Panc1 (cell line): ENCODE data around the gene SPPL2C. TPM values are rescaled to one million over a fixed set of nuclear protein-coding genes. Genes with fewer than 3 reads are reported as not detected.

Experiments used
- ATAC-seq: fragments of 200-7000 bp; cut with Tn5 transposase; 2 replicates; pipeline ENCODE4 v1.9.1; 2020; ENCODE audit warnings: mild to moderate bottlenecking, moderate library complexity
- BruUV-seq: library from RNA; stranded (reverse); fragments of 400-500 nt; replicated peaks from 2 replicates; lab custom pipeline; 2021; lab: Mats Ljungman, UMichigan
- CTCF ChIA-PET: fragments of 300-600 bp; sonication (Branson Sonifier 250); formaldehyde crosslinking; loops from one replicate; lab custom pipeline; 2022; ENCODE audit warnings: antibody characterized with exemption; lab: Charles Lee
- POLR2A ChIA-PET: fragments of 300-600 bp; sonication (Branson Sonifier 250); formaldehyde crosslinking; loops from one replicate; lab custom pipeline; 2022; ENCODE audit warnings: antibody characterized with exemption; lab: Charles Lee
- DNase-seq: peaks from one replicate; pipeline ENCODE4 v3.0.0-alpha.2; 2010; ENCODE audit warnings: low read depth, low spot score
- H3K27ac ChIP-seq: 2 replicates; pipeline ENCODE4 v1.5.1; 2011; ENCODE audit warnings: mild to moderate bottlenecking, low read length, inconsistent platforms
- H3K27me3 ChIP-seq: fragments of 200-500 bp; sonication (Bioruptor generic); 2 replicates; pipeline ENCODE4 v1.6.0; 2014; ENCODE audit warnings: low read length, inconsistent platforms; ENCODE audit not compliant: control insufficient read depth, insufficient read depth
- H3K36me3 ChIP-seq: fragments of 200-500 bp; sonication (Bioruptor generic); 2 replicates; pipeline ENCODE4 v1.5.1; 2014; ENCODE audit warnings: inconsistent platforms, mild to moderate bottlenecking, low read length, moderate library complexity; ENCODE audit not compliant: control insufficient read depth, insufficient read depth
- H3K4me1 ChIP-seq: 2 replicates; pipeline ENCODE4 v1.5.1; 2011; ENCODE audit warnings: inconsistent platforms, mild to moderate bottlenecking, low read length, moderate library complexity; ENCODE audit not compliant: control insufficient read depth, insufficient read depth
- H3K4me3 ChIP-seq, 2 experiments: 2 replicates each; pipeline ENCODE4 v1.5.1; 2011 to 2012; ENCODE audit warnings: low read depth in 2 of 2, low read length in 2 of 2, mild to moderate bottlenecking in 2 of 2, inconsistent platforms in 1 of 2, moderate library complexity in 1 of 2
- H3K9me3 ChIP-seq: fragments of 200-500 bp; sonication (Bioruptor generic); 2 replicates; pipeline ENCODE4 v1.5.1; 2014; ENCODE audit warnings: low read depth, mild to moderate bottlenecking, inconsistent platforms, low read length, moderate library complexity; ENCODE audit not compliant: control insufficient read depth, insufficient read depth
- POLR2AphosphoS5 ChIP-seq: IDR thresholded peaks from 2 replicates; pipeline ENCODE4 v1.6.1; 2012; ENCODE audit warnings: mild to moderate bottlenecking, low read depth, low read length, moderate library complexity
- SIN3A ChIP-seq: IDR thresholded peaks from 2 replicates; pipeline ENCODE4 v1.6.1; 2012; ENCODE audit warnings: low read depth, mild to moderate bottlenecking, low read length, moderate library complexity, borderline replicate concordance; ENCODE audit not compliant: insufficient read depth
- TCF7L2 ChIP-seq: IDR thresholded peaks from 2 replicates; pipeline ENCODE4 v1.6.1; 2011; ENCODE audit warnings: mild to moderate bottlenecking, low read depth, low read length, inconsistent platforms
- in situ Hi-C: cut with HindIII; loops from 2 replicates; pipeline ENCODE4 v1.10.0; 2016; ENCODE audit warnings: low sequenced_read_pairs, low pct_unique_long_range_greater_than_20kb
- intact Hi-C: fragments of 100-400 bp; cut with micrococcal nuclease; formaldehyde crosslinking; loops from one replicate; pipeline ENCODE4 v1.10.0; 2022; ENCODE audit not compliant: unreplicated experiment
- total RNA-seq: library from RNA; stranded (reverse); gene quantifications from one replicate; pipeline ENCODE4 v1.2.1, GENCODE V29; 2021; ENCODE audit not compliant: unreplicated experiment
- TF ChIP-seq, protein P1 (sequence below): fragments of 450-650 bp; IDR thresholded peaks from 2 replicates; pipeline ENCODE4 v1.5.1; 2017; ENCODE audit warnings: mild to moderate bottlenecking
- TF ChIP-seq, protein P2 (sequence below), 2 experiments: IDR thresholded peaks; 2 replicates each; pipeline ENCODE4 v1.6.1; 2011 to 2012; ENCODE audit warnings: low read depth in 2 of 2, control low read depth in 1 of 2, low read length in 1 of 2, mild to moderate bottlenecking in 1 of 2, moderate library complexity in 1 of 2; ENCODE audit not compliant: insufficient read depth in 1 of 2

Gene SPPL2C
- total RNA-seq, 1 experiment from 2014 or later = not detected

DNA sequence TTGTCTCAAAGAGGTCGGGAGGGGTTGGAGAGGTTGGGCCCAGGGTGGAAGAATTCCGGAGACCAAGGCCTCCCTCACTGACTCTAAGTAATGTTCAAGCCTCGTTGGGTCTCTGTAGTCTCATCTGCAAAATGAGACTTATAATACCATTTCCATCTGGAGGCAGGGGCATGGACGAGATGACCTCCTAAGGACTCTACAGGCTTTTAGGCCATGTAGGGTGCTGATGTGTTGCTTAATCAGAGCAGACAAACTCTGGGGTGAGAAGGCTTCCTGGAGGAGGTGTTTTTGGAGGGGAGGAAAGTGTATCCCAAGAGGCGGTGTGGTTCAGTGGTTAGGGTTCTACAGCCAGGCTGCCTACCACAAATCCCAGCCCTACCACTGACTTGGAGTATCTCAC is 3.1 kb downstream of the SPPL2C start:
- TF ChIP-seq, protein P1, sequence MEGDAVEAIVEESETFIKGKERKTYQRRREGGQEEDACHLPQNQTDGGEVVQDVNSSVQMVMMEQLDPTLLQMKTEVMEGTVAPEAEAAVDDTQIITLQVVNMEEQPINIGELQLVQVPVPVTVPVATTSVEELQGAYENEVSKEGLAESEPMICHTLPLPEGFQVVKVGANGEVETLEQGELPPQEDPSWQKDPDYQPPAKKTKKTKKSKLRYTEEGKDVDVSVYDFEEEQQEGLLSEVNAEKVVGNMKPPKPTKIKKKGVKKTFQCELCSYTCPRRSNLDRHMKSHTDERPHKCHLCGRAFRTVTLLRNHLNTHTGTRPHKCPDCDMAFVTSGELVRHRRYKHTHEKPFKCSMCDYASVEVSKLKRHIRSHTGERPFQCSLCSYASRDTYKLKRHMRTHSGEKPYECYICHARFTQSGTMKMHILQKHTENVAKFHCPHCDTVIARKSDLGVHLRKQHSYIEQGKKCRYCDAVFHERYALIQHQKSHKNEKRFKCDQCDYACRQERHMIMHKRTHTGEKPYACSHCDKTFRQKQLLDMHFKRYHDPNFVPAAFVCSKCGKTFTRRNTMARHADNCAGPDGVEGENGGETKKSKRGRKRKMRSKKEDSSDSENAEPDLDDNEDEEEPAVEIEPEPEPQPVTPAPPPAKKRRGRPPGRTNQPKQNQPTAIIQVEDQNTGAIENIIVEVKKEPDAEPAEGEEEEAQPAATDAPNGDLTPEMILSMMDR = no peak
- TF ChIP-seq, protein P2, sequence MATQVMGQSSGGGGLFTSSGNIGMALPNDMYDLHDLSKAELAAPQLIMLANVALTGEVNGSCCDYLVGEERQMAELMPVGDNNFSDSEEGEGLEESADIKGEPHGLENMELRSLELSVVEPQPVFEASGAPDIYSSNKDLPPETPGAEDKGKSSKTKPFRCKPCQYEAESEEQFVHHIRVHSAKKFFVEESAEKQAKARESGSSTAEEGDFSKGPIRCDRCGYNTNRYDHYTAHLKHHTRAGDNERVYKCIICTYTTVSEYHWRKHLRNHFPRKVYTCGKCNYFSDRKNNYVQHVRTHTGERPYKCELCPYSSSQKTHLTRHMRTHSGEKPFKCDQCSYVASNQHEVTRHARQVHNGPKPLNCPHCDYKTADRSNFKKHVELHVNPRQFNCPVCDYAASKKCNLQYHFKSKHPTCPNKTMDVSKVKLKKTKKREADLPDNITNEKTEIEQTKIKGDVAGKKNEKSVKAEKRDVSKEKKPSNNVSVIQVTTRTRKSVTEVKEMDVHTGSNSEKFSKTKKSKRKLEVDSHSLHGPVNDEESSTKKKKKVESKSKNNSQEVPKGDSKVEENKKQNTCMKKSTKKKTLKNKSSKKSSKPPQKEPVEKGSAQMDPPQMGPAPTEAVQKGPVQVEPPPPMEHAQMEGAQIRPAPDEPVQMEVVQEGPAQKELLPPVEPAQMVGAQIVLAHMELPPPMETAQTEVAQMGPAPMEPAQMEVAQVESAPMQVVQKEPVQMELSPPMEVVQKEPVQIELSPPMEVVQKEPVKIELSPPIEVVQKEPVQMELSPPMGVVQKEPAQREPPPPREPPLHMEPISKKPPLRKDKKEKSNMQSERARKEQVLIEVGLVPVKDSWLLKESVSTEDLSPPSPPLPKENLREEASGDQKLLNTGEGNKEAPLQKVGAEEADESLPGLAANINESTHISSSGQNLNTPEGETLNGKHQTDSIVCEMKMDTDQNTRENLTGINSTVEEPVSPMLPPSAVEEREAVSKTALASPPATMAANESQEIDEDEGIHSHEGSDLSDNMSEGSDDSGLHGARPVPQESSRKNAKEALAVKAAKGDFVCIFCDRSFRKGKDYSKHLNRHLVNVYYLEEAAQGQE (IDR thresholded peaks at IDR 0.05; ENCODE audit: insufficient read depth in 1 of 2, low read depth in 2 of 2, low read length in 1 of 2) = no peak
- TF ChIP-seq POLR2AphosphoS5 = no peak
- TF ChIP-seq SIN3A = no peak
- TF ChIP-seq TCF7L2 = no peak
- Histone ChIP-seq H3K27ac (no peak overlapping the region), H3K27me3 (no peaks in the 10 kb centered on the region), H3K36me3 (no peaks in the 10 kb centered on the region), H3K9me3 (no peaks in the 10 kb centered on the region), H3K4me1 (no peaks in the 10 kb centered on the region), H3K4me3 (no peak overlapping the region)
- ChIA-PET CTCF (interaction anchor here (1.5 kb wide), 1 partner anchor 208 kb away, joined by 5 read pairs; no protein-coding TSS in a partner anchor), POLR2A (no interaction called here)
- BruUV-seq = no TSS peak
- in situ Hi-C loops (no loop called here), intact Hi-C loops (no loop called here)
- no peak for DNase-seq
- no peak for ATAC-seq

DNA sequence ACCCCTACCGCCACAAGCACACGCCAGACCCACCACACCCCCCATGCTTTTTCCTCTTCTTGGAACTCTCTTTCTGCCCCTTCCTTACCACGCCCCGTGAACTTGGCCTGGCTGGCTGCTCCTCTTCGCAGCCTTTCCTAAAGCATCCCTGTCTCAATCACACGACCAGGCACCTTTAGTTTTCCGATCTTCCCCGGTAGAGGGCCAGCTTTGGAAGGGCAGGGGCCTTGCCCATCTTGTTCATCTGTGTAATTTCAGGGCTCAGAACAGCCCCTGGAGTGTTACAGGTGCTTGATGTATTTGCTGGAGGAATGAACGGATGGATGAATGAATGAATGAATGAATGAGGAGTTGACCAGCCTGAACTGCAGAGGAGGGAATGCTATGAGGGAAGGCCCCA is 3.7 kb downstream of the SPPL2C start:
- in situ Hi-C loops = no loop called here
- POLR2A ChIA-PET = no interaction called here
- intact Hi-C loops = no loop called here
- Histone ChIP-seq H3K27ac (no peak overlapping the region), H3K4me3 (no peak overlapping the region), H3K36me3 (no peaks in the 10 kb centered on the region), H3K4me1 (no peaks in the 10 kb centered on the region), H3K27me3 (no peaks in the 10 kb centered on the region), H3K9me3 (no peaks in the 10 kb centered on the region)
- ATAC-seq = no peak
- DNase-seq = no peak
- CTCF ChIA-PET = interaction anchor here (1.5 kb wide), 1 partner anchor 208 kb away, joined by 5 read pairs; no protein-coding TSS in a partner anchor
- no TSS peak for BruUV-seq
- no peak for TF ChIP-seq SIN3A
- no peak for TF ChIP-seq TCF7L2
- TF ChIP-seq, protein P1 = no peak
- TF ChIP-seq, protein P2 (IDR thresholded peaks at IDR 0.05; ENCODE audit: insufficient read depth in 1 of 2, low read depth in 2 of 2, low read length in 1 of 2) = no peak
- TF ChIP-seq POLR2AphosphoS5 = no peak
